Psoas muscle (tissue), 8 donors: ENCODE measurements around the gene HUS1B. TPM values are rescaled to one million over a fixed set of nuclear protein-coding genes. Genes with fewer than 3 reads are reported as not detected.

Experiments used
- ATAC-seq, 4 donors: fragments of 200-7000 bp; cut with Tn5 transposase; one replicate each; pipeline ENCODE4 v1.9.1; 2020; ENCODE audit warnings: moderate library complexity in 3 of 4, mild to moderate bottlenecking in 2 of 4
- DNase-seq, 2 donors: peaks; one replicate each; pipeline ENCODE4 v3.0.0-alpha.2; 2020
- H3K27ac ChIP-seq: fragments of 200-600 bp; one replicate; pipeline ENCODE4 v1.8.0; 2022
- H3K27me3 ChIP-seq, 3 donors: fragments of 200-600 bp in 1 of 3; one replicate each; pipeline versions ENCODE4 v1.6.1 to v1.8.0; 2013 to 2022; ENCODE audit warnings: low read length in 2 of 3, mild to moderate bottlenecking in 2 of 3, moderate library complexity in 1 of 3; ENCODE audit not compliant: insufficient read depth in 3 of 3
- H3K36me3 ChIP-seq, 2 donors: fragments of 200-600 bp in 1 of 2; one replicate each; pipeline versions ENCODE4 v1.6.1 to v1.8.0; 2013 to 2022; ENCODE audit warnings: low read depth in 1 of 2, mild to moderate bottlenecking in 1 of 2, moderate library complexity in 1 of 2; ENCODE audit not compliant: insufficient read depth in 1 of 2
- H3K4me1 ChIP-seq: fragments of 200-600 bp; one replicate; pipeline ENCODE4 v1.8.0; 2022
- H3K4me3 ChIP-seq: fragments of 200-600 bp; one replicate; pipeline ENCODE4 v1.8.0; 2022; ENCODE audit warnings: mild to moderate bottlenecking
- H3K9me3 ChIP-seq: fragments of 200-600 bp; one replicate; pipeline ENCODE4 v1.8.0; 2022
- WGBS, 3 donors: extraction: QIAGEN DNeasy Blood & Tissue Kit; methylation state at CpG; one replicate each; pipeline versions ENCODE4 v1.1.6 to v1.1.7; 2013; 5-methylcytosine and 5-hydroxymethylcytosine counted together
- intact Hi-C, 2 donors: fragments of 100-400 bp; cut with DNase I; formaldehyde crosslinking; loops; one replicate each; pipeline versions ENCODE4 v1.11.0 to v1.14.2; 2022
- polyA plus RNA-seq, 3 donors: library from polyadenylated mRNA; stranded (reverse); fragments of 200-250 nt; gene quantifications; one replicate each; pipeline ENCODE4 v1.2.3, GENCODE V29; 2013
- total RNA-seq, 4 donors: library from RNA; stranded (reverse); fragmentation: NEBNext Ultra II Directional in 2 of 4; extraction: Animal tissue kit (Norgen Biotek cat#: 25700) in 2 of 4; gene quantifications; one replicate each; pipeline versions ENCODE4 v1.2.1 to v1.2.4, GENCODE V29; 2021 to 2023
- TF ChIP-seq, protein P1 (sequence below): fragments of 200-600 bp; IDR thresholded peaks from one replicate; pipeline ENCODE4 v1.8.0; 2022; ENCODE audit warnings: antibody characterized with exemption
- donor health status: healthy with polysubstance abuse.
- donor health status: DM: no; HTN: no; CAD: no; lungs with moderate emphysema.
- donor health status: Bipolar disorder and iron deficiency.
- donor health status: healthy.
- donor health status: DM: yes; HTN: yes; CAD: no.
- donor health status: DM: no; HTN: no; CAD: no.
- donor health status: DM: no; HTN: no; CAD: no.
- donor health status: DM: yes; HTN: yes; CAD: no.

HUS1B gene
- total and polyA plus RNA-seq, 7 donors = 0.21 to 0.49 (median 0.30) TPM; not detected in 3

DNA sequence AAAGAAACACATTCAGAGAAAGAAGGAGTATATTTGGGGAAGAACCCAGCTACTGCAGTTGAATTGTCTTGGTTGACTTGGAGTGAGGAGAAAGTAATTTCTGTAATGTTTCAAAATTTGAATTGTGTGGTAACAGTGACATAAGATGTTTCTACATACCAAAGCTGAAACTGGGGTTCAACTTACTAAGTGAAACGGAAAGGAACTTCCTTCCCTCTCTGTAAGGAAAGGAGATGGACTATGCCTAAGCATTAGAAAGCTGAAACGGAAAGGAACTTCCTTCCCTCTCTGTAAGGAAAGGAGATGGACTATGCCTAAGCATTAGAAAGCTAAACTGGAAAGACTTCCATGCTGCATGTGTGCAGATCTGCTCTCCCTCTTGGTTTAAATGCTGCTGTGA, 46.0 kb downstream of the HUS1B start:
- Histone ChIP-seq H3K36me3 (peaks cover 0 to 42% of the 10 kb centered on the region in 2 donors), H3K4me1 (no peaks in the 10 kb centered on the region), H3K4me3 (no peak overlapping the region), H3K27ac (no peak overlapping the region), H3K9me3 (no peaks in the 10 kb centered on the region), H3K27me3 (no peaks in the 10 kb centered on the region)
- TF ChIP-seq, protein P1, sequence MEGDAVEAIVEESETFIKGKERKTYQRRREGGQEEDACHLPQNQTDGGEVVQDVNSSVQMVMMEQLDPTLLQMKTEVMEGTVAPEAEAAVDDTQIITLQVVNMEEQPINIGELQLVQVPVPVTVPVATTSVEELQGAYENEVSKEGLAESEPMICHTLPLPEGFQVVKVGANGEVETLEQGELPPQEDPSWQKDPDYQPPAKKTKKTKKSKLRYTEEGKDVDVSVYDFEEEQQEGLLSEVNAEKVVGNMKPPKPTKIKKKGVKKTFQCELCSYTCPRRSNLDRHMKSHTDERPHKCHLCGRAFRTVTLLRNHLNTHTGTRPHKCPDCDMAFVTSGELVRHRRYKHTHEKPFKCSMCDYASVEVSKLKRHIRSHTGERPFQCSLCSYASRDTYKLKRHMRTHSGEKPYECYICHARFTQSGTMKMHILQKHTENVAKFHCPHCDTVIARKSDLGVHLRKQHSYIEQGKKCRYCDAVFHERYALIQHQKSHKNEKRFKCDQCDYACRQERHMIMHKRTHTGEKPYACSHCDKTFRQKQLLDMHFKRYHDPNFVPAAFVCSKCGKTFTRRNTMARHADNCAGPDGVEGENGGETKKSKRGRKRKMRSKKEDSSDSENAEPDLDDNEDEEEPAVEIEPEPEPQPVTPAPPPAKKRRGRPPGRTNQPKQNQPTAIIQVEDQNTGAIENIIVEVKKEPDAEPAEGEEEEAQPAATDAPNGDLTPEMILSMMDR = no peak
- ATAC-seq (no peak), DNase-seq (no peak)
- WGBS, 3 donors = 51 to 62% (median 53%) methylated on average over 2 of the region's 2 CpGs
- intact Hi-C loops = no loop called here

DNA sequence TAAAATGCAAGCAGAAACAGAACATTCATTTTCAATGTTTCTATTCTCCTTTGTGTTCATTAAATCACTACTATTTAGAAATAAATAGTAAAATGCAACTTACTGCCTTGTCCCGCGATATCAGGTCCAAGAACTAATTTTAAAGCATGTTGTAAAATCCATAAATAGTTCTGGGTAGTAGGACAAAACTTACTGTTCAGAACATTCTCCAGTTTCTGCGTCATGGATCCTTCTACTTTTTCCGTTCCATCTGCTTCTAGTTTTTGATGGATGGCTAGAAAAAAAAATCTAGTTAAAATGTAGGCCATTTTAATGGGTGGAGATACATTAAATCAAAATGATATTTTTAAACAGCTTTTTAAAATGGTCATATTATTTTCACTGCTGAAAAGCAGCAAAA, 47.0 kb downstream of the HUS1B start:
- WGBS, 3 donors = 43 to 89% (median 63%) methylated on average over 4 of the region's 4 CpGs
- H3K36me3 ChIP-seq = peaks cover 0 to 34% of the 10 kb centered on the region in 2 donors
- no peaks in the 10 kb centered on the region for H3K4me1 ChIP-seq
- TF ChIP-seq, protein P1 = no peak
- no peak for ATAC-seq
- no peak overlapping the region for H3K27ac ChIP-seq
- H3K4me3 ChIP-seq = no peak overlapping the region
- H3K9me3 ChIP-seq = no peaks in the 10 kb centered on the region
- intact Hi-C loops = no loop called here
- no peaks in the 10 kb centered on the region for H3K27me3 ChIP-seq
- no peak for DNase-seq

DNA sequence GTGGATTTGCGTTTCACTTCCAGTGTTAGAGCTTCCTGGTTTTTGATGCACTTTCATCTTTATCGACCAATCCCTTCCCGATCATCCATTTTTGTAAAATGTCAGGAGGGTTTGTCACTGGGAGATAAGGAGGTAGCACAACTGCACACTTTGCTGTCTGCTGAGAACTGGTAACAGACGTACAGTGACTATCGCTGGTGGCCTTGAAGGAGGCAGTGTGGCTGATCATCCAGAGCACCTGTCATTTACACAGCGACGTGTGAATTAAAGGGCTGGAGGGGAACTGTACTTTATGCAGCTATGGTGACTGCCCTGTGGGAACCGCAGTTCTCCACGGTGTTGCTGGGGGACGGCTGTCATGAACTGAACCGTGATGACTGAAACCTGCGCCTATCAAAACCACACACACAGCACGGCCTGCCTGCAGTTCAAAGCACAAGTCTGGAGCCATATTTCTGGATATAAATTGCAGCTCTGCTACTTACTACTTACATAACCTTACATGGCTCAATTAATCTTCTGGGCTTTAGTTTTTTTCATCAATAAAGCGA, 50.0 kb downstream of the HUS1B start:
- Histone ChIP-seq H3K4me3 (no peak overlapping the region), H3K9me3 (no peaks in the 10 kb centered on the region), H3K36me3 (peaks cover 0 to 32% of the 10 kb centered on the region in 2 donors), H3K4me1 (no peaks in the 10 kb centered on the region), H3K27ac (no peak overlapping the region), H3K27me3 (no peaks in the 10 kb centered on the region)
- DNase-seq (no peak), ATAC-seq (no peak)
- TF ChIP-seq, protein P1 = no peak
- 85 to 92% (median 90%) methylated on average over 14 of the region's 14 CpGs for whole genome bisulfite sequencing, 3 donors
- intact Hi-C loops = no loop called here

Other genes with a start within 250 kb of the HUS1B start
- gene EXOC2, start 36.0 kb upstream of the HUS1B start, total RNA-seq = 10 to 100 TPM in 2 of 4 donors, 1 to 10 TPM in 2; 7.0 to 15.9 (median 11.3) TPM
- gene EXOC2, start 36.0 kb upstream of the HUS1B start, polyA plus RNA-seq = 1 to 10 TPM; 5.7 to 8.0 (median 6.0) TPM